Endothelial cell of umbilical vein (primary cell): ENCODE data around the gene CCDC82. TPM values are rescaled to one million over a fixed set of nuclear protein-coding genes. Genes with fewer than 3 reads are reported as not detected.

ENCODE experiments used
- BruUV-seq: library from RNA; stranded (reverse); fragments of 400-500 nt; replicated peaks from 2 replicates; lab custom pipeline; 2021; lab: Mats Ljungman, UMichigan
- CTCF ChIA-PET: fragments of 300-600, 350-600 bp; sonication (Branson Sonifier 250); formaldehyde crosslinking; loops from one replicate; lab custom pipeline; 2021; ENCODE audit warnings: antibody characterized with exemption, inconsistent platforms; lab: Charles Lee
- POLR2A ChIA-PET: fragments of 300-600, 350-600 bp; sonication (Branson Sonifier 250); formaldehyde crosslinking; loops from one replicate; lab custom pipeline; 2021; ENCODE audit warnings: antibody characterized with exemption, inconsistent platforms; lab: Charles Lee
- DNase-seq: peaks from one replicate; pipeline ENCODE4 v3.0.0-alpha.2; 2011; ENCODE audit warnings: low read depth, low spot score
- FAIRE-seq: peaks from 2 replicates; lab custom pipeline; 2011; peaks lifted over from hg19 to GRCh38; lab: Jason Lieb, UNC
- H2AFZ ChIP-seq: 2 replicates; pipeline ENCODE4 v1.6.0; 2012; ENCODE audit warnings: low read depth, low read length, control low read depth, inconsistent platforms
- H3K27ac ChIP-seq: 2 replicates; pipeline ENCODE4 v1.5.1; 2011; ENCODE audit warnings: low read depth, mild to moderate bottlenecking, control low read depth, low read length, moderate library complexity; ENCODE audit not compliant: insufficient read depth
- H3K27me3 ChIP-seq, 2 experiments: 2 replicates each; pipeline versions ENCODE4 v1.6.0 to v1.6.1; 2011; ENCODE audit warnings: low read length in 2 of 2, mixed read lengths in 1 of 2; ENCODE audit not compliant: control insufficient read depth in 2 of 2, insufficient read depth in 2 of 2
- H3K36me3 ChIP-seq, 2 experiments: 2 replicates in 1 of 2; 3 replicates in 1 of 2; pipeline ENCODE4 v1.5.1; 2011; ENCODE audit warnings: low read length in 2 of 2, mild to moderate bottlenecking in 1 of 2, moderate library complexity in 1 of 2; ENCODE audit not compliant: control insufficient read depth in 2 of 2, insufficient read depth in 2 of 2; ENCODE audit errors: extremely low read depth in 1 of 2
- H3K4me1 ChIP-seq: 3 replicates; pipeline ENCODE4 v1.5.1; 2011; ENCODE audit warnings: mild to moderate bottlenecking, low read length; ENCODE audit not compliant: control insufficient read depth, insufficient read depth; ENCODE audit errors: extremely low read depth
- H3K4me2 ChIP-seq: 2 replicates; pipeline ENCODE4 v1.6.1; 2011; ENCODE audit warnings: low read length, control low read depth, mixed read lengths; ENCODE audit not compliant: insufficient read depth
- H3K4me3 ChIP-seq, 3 experiments: fragments of 200-600 bp in 1 of 3; sonication (generic), shearing (Covaris generic) in 1 of 3; replicated peaks in 1 of 3; 2 replicates each; pipeline ENCODE4 v1.5.1; 2011 to 2016; ENCODE audit warnings: control low read depth in 3 of 3, low read length in 3 of 3, mild to moderate bottlenecking in 2 of 3, inconsistent platforms in 1 of 3, low read depth in 1 of 3, moderate library complexity in 1 of 3; ENCODE audit not compliant: insufficient read depth in 1 of 3
- H3K79me2 ChIP-seq: 2 replicates; pipeline ENCODE4 v1.6.0; 2012; ENCODE audit warnings: low read length, inconsistent platforms; ENCODE audit not compliant: control insufficient read depth, insufficient read depth
- H3K9ac ChIP-seq: replicated peaks from 2 replicates; pipeline ENCODE3; 2011; ENCODE audit warnings: low read length, control low read depth; ENCODE audit not compliant: insufficient read depth; ENCODE audit errors: extremely low read depth
- H3K9me1 ChIP-seq: replicated peaks from 3 replicates; pipeline ENCODE4 v1.6.0; 2011; ENCODE audit warnings: mild to moderate bottlenecking, low read length; ENCODE audit not compliant: control insufficient read depth, insufficient read depth; ENCODE audit errors: extremely low read depth
- H3K9me3 ChIP-seq: replicated peaks from 2 replicates; pipeline ENCODE4 v1.5.1; 2012; ENCODE audit warnings: low read length, inconsistent platforms; ENCODE audit not compliant: control insufficient read depth, insufficient read depth
- H4K20me1 ChIP-seq: replicated peaks from 2 replicates; pipeline ENCODE3; 2011; ENCODE audit warnings: mild to moderate bottlenecking, low read length; ENCODE audit not compliant: control insufficient read depth, insufficient read depth; ENCODE audit errors: extremely low read depth
- CTCF ChIP-seq, 2 donors: IDR thresholded peaks; 1 replicate in 1 of 2; 2 replicates in 1 of 2; pipeline ENCODE4 v1.5.1; 2011; ENCODE audit warnings: low read length in 2 of 2, mild to moderate bottlenecking in 2 of 2, moderate library complexity in 2 of 2, control low read depth in 1 of 2, inconsistent platforms in 1 of 2, low read depth in 1 of 2; ENCODE audit not compliant: insufficient read depth in 1 of 2; ENCODE audit errors: extremely low read depth in 1 of 2
- GATA2 ChIP-seq: IDR thresholded peaks from 2 replicates; pipeline ENCODE4 v1.7.0; 2011; ENCODE audit warnings: low read depth, mild to moderate bottlenecking, moderate library complexity, mixed read lengths, low read length; ENCODE audit not compliant: insufficient read length, insufficient read depth
- JUN ChIP-seq: IDR thresholded peaks from 2 replicates; pipeline ENCODE4 v1.6.1; 2011; ENCODE audit warnings: borderline replicate concordance, low read depth; ENCODE audit not compliant: insufficient read length, insufficient read depth
- MYC ChIP-seq: IDR thresholded peaks from one replicate; pipeline ENCODE4 v1.6.1; 2011; ENCODE audit warnings: mild to moderate bottlenecking, low read depth, low read length
- dilution Hi-C: fragments of 300-500 bp; cut with MboI; formaldehyde crosslinking; loops from one replicate; pipeline ENCODE4 v1.15.0; 2019; ENCODE audit warnings: low sequenced_read_pairs; ENCODE audit not compliant: extremely low pct_ligation_motif_present
- intact Hi-C: fragments of 100-400 bp; cut with micrococcal nuclease; formaldehyde crosslinking; loops from one replicate; pipeline ENCODE4 v1.10.0; 2022
- polyA plus RNA-seq, 4 experiments: library from polyadenylated mRNA; depleted of rRNA in 3 of 4; stranded (reverse) in 3 of 4; unstranded in 1 of 4; fragments of >200 nt; gene quantifications; 2 replicates each; pipeline versions ENCODE4 v1.2.1 to v1.2.3, GENCODE V29; 2011 to 2012; ENCODE audit warnings: missing spikeins in 1 of 4
- total RNA-seq: library from RNA; stranded (reverse); gene quantifications from 2 replicates; pipeline ENCODE4 v1.2.3, GENCODE V29; 2021

CCDC82 gene
- total and polyA plus RNA-seq, 2 donors (not counting 3 experiments of a cell fraction or from before 2014, with no cell fraction given): 8.1 to 33.4 TPM

GRCh38 chr11:96391698-96392307 is 2.1 kb upstream of the CCDC82 start:
- Histone ChIP-seq H3K36me3 (no peaks in the 10 kb centered on the region), H3K4me1 (peaks cover 19% of the 10 kb centered on the region), H3K27ac (no peak overlapping the region), H3K4me2 (no peak overlapping the region), H3K9me1 (no peaks in the 10 kb centered on the region), H3K9me3 (no peaks in the 10 kb centered on the region), H3K27me3 (no peaks in the 10 kb centered on the region), H3K79me2 (peaks cover 35% of the 10 kb centered on the region), H3K9ac (no peak overlapping the region), H2AFZ (no peak overlapping the region), H3K4me3 (no peak overlapping the region), H4K20me1 (no peaks in the 10 kb centered on the region)
- TF ChIP-seq CTCF (IDR thresholded peaks at IDR 0.05; ENCODE audit: extremely low read depth in 1 of 2, insufficient read depth in 1 of 2, low read depth in 1 of 2, low read length in 2 of 2) (no peak), JUN (no peak), MYC (no peak)
- dilution Hi-C loops (no loop called here), intact Hi-C loops (loop anchor here (5.0 kb wide), 1 partner anchor 415 kb away; no protein-coding TSS in a partner anchor)
- DNase-seq (no peak), FAIRE-seq (peak; percentile 31)
- BruUV-seq: no TSS peak
- CTCF ChIA-PET: interaction anchor here (6.2 kb wide), 1 partner anchor 555 kb away, joined by 145 read pairs; no protein-coding TSS in a partner anchor
- POLR2A ChIA-PET: no interaction called here

- CTCF ChIA-PET: interaction anchor here (1.0 to 4.6 kb wide), 12 partner anchors 48 to 601 kb away, joined by 3 to 36 read pairs (median 6); partner anchors contain the start of genes FAM76B and MAML2
- dilution Hi-C loops: no loop called here
- H3K4me1 ChIP-seq: peaks cover 19% of the 10 kb centered on the region
- peak overlapping the region; percentile 78 for H2AFZ ChIP-seq
- no peaks in the 10 kb centered on the region for H3K9me3 ChIP-seq
- intact Hi-C loops: loop anchor here (1.0 to 5.0 kb wide), 6 partner anchors 147 to 600 kb away; partner anchors contain the start of gene CEP57
- peak overlapping the region; percentile 97 for H3K9ac ChIP-seq
- FAIRE-seq (peak; percentile 12), DNase-seq (peak; percentile 86)
- H3K4me2 ChIP-seq: peak overlapping the region; percentile 90
- H4K20me1 ChIP-seq: no peaks in the 10 kb centered on the region
- TSS peak; percentile 58 for BruUV-seq
- no peaks in the 10 kb centered on the region for H3K9me1 ChIP-seq
- peak overlapping the region; percentile 84 to 98 (median 94) for H3K4me3 ChIP-seq
- H3K27ac ChIP-seq: peak overlapping the region; percentile 61
- no peaks in the 10 kb centered on the region for H3K27me3 ChIP-seq
- H3K36me3 ChIP-seq: no peaks in the 10 kb centered on the region
- POLR2A ChIA-PET: interaction anchor here (0.7 to 1.3 kb wide), 2 partner anchors 152 to 228 kb away, joined by 3 read pairs; no protein-coding TSS in a partner anchor
- peaks cover 38% of the 10 kb centered on the region for H3K79me2 ChIP-seq
- peak; percentile 60 for TF ChIP-seq GATA2
- TF ChIP-seq MYC: no peak
These were observed 728 bp upstream of the CCDC82 start for GRCh38 chr11:96390488-96390792.
